HepG2 (cell line): Measurements from ENCODE around the gene RAB23.

Experiments used
- FIP1L1 ChIP-seq: fragments of 200-400 bp; formaldehyde crosslinking; IDR thresholded peaks from 2 replicates; pipeline ENCODE4 v1.6.1; 2018; ENCODE audit warnings: low read depth, mild to moderate bottlenecking, low read length, moderate library complexity, borderline replicate concordance; ENCODE audit not compliant: insufficient read depth
- KDM5A ChIP-seq: fragments of 200-600 bp; sonication (generic); IDR thresholded peaks from 2 replicates; pipeline ENCODE4 v1.7.0; 2018; ENCODE audit warnings: antibody characterized with exemption, mild to moderate bottlenecking, low read length, borderline replicate concordance
- POLR2A ChIP-seq, 2 experiments: IDR thresholded peaks; 2 replicates each; pipeline ENCODE4 v1.6.1; 2011; ENCODE audit warnings: low read depth in 2 of 2, low read length in 2 of 2, mild to moderate bottlenecking in 1 of 2, moderate library complexity in 1 of 2; ENCODE audit not compliant: insufficient read depth in 1 of 2
- TF ChIP-seq, protein P1 (sequence below): conservative IDR thresholded peaks from 2 replicates; pipeline ENCODE4 v1.6.1; 2018; ENCODE audit warnings: missing genetic modification reagents

GRCh38 chr6:57267586-57268293, 45.6 kb upstream of the RAB23 start:
- no peak for TF ChIP-seq KDM5A
- TF ChIP-seq POLR2A (IDR thresholded peaks at IDR 0.05; ENCODE audit: insufficient read depth in 1 of 2, low read depth in 2 of 2, low read length in 2 of 2) = no peak
- TF ChIP-seq FIP1L1 = no peak
- TF ChIP-seq, protein P1, sequence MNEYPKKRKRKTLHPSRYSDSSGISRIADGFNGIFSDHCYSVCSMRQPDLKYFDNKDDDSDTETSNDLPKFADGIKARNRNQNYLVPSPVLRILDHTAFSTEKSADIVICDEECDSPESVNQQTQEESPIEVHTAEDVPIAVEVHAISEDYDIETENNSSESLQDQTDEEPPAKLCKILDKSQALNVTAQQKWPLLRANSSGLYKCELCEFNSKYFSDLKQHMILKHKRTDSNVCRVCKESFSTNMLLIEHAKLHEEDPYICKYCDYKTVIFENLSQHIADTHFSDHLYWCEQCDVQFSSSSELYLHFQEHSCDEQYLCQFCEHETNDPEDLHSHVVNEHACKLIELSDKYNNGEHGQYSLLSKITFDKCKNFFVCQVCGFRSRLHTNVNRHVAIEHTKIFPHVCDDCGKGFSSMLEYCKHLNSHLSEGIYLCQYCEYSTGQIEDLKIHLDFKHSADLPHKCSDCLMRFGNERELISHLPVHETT (CRISPR knock-in tag) = no peak
